HCT116 (cell line): ENCODE data around the gene PLSCR1. TPM values are rescaled to one million over a fixed set of nuclear protein-coding genes. Genes with fewer than 3 reads are reported as not detected.

ENCODE experiments used
- ATAC-seq: fragments of 200-7000 bp; cut with Tn5 transposase; 2 replicates; pipeline ENCODE4 v1.9.1; 2020; ENCODE audit warnings: mild to moderate bottlenecking, moderate library complexity
- BruUV-seq: library from RNA; stranded (reverse); fragments of 400-500 nt; replicated peaks from 2 replicates; lab custom pipeline; 2021; lab: Mats Ljungman, UMichigan
- CTCF ChIA-PET: fragments of 300-600 bp; sonication (Branson Sonifier 250); formaldehyde crosslinking; loops from one replicate; lab custom pipeline; 2021; ENCODE audit warnings: antibody characterized with exemption; lab: Charles Lee
- POLR2A ChIA-PET: fragments of 300-600, 350-600 bp; sonication (Branson Sonifier 250); formaldehyde crosslinking; loops from one replicate; lab custom pipeline; 2021; ENCODE audit warnings: antibody characterized with exemption; lab: Charles Lee
- RAD21 ChIA-PET, 2 experiments: fragments of 300-600 bp; sonication (Branson Sonifier 250); formaldehyde crosslinking; loops; one replicate each; lab custom pipeline; 2023; ENCODE audit warnings: low total read pairs in 2 of 2; ENCODE audit not compliant: uncharacterized antibody in 2 of 2, unreplicated experiment in 2 of 2, low non-redundant PET in 1 of 2; lab: Charles Lee
- DNase-seq: peaks from one replicate; pipeline ENCODE4 v3.0.0-alpha.2; 2010; ENCODE audit warnings: low read depth, low spot score
- H2AFZ ChIP-seq: fragments of 200-600 bp; shearing (Covaris generic), sonication (generic); 2 replicates; pipeline ENCODE4 v1.6.1; 2017; ENCODE audit warnings: low read depth, mixed run types, mixed read lengths, antibody characterized with exemption, low read length; ENCODE audit not compliant: poor library complexity, severe bottlenecking
- H3K27ac ChIP-seq: 2 replicates; pipeline ENCODE4 v1.5.1; 2012; ENCODE audit warnings: low read depth, low read length
- H3K27me3 ChIP-seq: fragments of 200-600 bp; sonication (generic); 2 replicates; pipeline ENCODE4 v1.6.1; 2016; ENCODE audit warnings: mixed run types, low read length, mixed read lengths; ENCODE audit not compliant: insufficient read depth
- H3K36me3 ChIP-seq, 2 experiments: fragments of 200-500 bp in 1 of 2; fragments of 200-600 bp in 1 of 2; sonication (Bioruptor generic) in 1 of 2; sonication (generic) in 1 of 2; 2 replicates each; pipeline versions ENCODE4 v1.5.1 to v1.6.1; 2014 to 2016; ENCODE audit warnings: low read length in 2 of 2, inconsistent platforms in 1 of 2, mixed read lengths in 1 of 2, mixed run types in 1 of 2; ENCODE audit not compliant: insufficient read depth in 2 of 2, control insufficient read depth in 1 of 2
- H3K4me1 ChIP-seq, 2 experiments: fragments of 200-600 bp in 1 of 2; sonication (generic) in 1 of 2; 2 replicates each; pipeline versions ENCODE4 v1.5.1 to v1.6.1; 2012 to 2017; ENCODE audit warnings: low read length in 2 of 2, inconsistent platforms in 1 of 2, mild to moderate bottlenecking in 1 of 2, mixed read lengths in 1 of 2, mixed run types in 1 of 2, moderate library complexity in 1 of 2; ENCODE audit not compliant: insufficient read depth in 2 of 2, control insufficient read depth in 1 of 2
- H3K4me2 ChIP-seq: fragments of 200-600 bp; sonication (generic); 2 replicates; pipeline ENCODE4 v1.6.1; 2017; ENCODE audit warnings: mixed run types, low read length, mixed read lengths
- H3K4me3 ChIP-seq, 2 experiments: fragments of 200-600 bp in 1 of 2; sonication (generic) in 1 of 2; replicated peaks in 1 of 2; 2 replicates each; pipeline ENCODE4 v1.5.1; 2011 to 2016; ENCODE audit warnings: low read length in 2 of 2, control low read depth in 1 of 2, low read depth in 1 of 2, mild to moderate bottlenecking in 1 of 2, mixed read lengths in 1 of 2, mixed run types in 1 of 2
- H3K79me2 ChIP-seq: fragments of 200-600 bp; sonication (generic); 2 replicates; pipeline ENCODE4 v1.6.1; 2017; ENCODE audit warnings: mild to moderate bottlenecking, mixed run types, low read length, moderate library complexity, mixed read lengths; ENCODE audit not compliant: insufficient read depth
- H3K9ac ChIP-seq: fragments of 200-600 bp; sonication (generic); 2 replicates; pipeline ENCODE4 v1.6.1; 2016; ENCODE audit warnings: low read length, mixed read lengths
- H3K9me2 ChIP-seq: fragments of 200-600 bp; sonication (generic), shearing (Covaris generic); 2 replicates; pipeline ENCODE4 v1.6.1; 2017; ENCODE audit warnings: mixed run types, mild to moderate bottlenecking, moderate library complexity; ENCODE audit not compliant: insufficient read depth
- H3K9me3 ChIP-seq, 2 experiments: fragments of 200-500 bp in 1 of 2; fragments of 200-600 bp in 1 of 2; sonication (Bioruptor generic) in 1 of 2; sonication (generic) in 1 of 2; 2 replicates each; pipeline ENCODE4 v1.6.1; 2014 to 2017; ENCODE audit warnings: low read length in 2 of 2, mixed read lengths in 2 of 2, inconsistent platforms in 1 of 2, low read depth in 1 of 2, mild to moderate bottlenecking in 1 of 2, mixed run types in 1 of 2, moderate library complexity in 1 of 2; ENCODE audit not compliant: control insufficient read depth in 1 of 2, insufficient read depth in 1 of 2
- H4K20me1 ChIP-seq: fragments of 200-600 bp; sonication (generic), shearing (Covaris generic); 2 replicates; pipeline ENCODE4 v1.6.1; 2017; ENCODE audit warnings: mixed run types, mild to moderate bottlenecking, moderate library complexity; ENCODE audit not compliant: insufficient read depth
- CEBPB ChIP-seq: IDR thresholded peaks from 2 replicates; pipeline ENCODE4 v1.6.1; 2012; ENCODE audit warnings: low read depth
- EZH2 ChIP-seq: fragments of 200-600 bp; sonication (generic); IDR thresholded peaks from 2 replicates; pipeline ENCODE4 v1.6.1; 2017; ENCODE audit warnings: antibody characterized with exemption, mixed run types
- JUND ChIP-seq: IDR thresholded peaks from 2 replicates; pipeline ENCODE4 v1.6.1; 2012
- MAX ChIP-seq: IDR thresholded peaks from 2 replicates; pipeline ENCODE4 v1.6.1; 2012
- POLR2A ChIP-seq: IDR thresholded peaks from 2 replicates; pipeline ENCODE4 v1.7.0; 2011; ENCODE audit warnings: borderline replicate concordance; ENCODE audit not compliant: insufficient read depth, insufficient read length; ENCODE audit errors: extremely low read depth
- SIN3A ChIP-seq: IDR thresholded peaks from 2 replicates; pipeline ENCODE4 v1.6.1; 2012; ENCODE audit warnings: low read depth
- SP1 ChIP-seq: IDR thresholded peaks from 2 replicates; pipeline ENCODE4 v1.6.1; 2012; ENCODE audit warnings: low read depth
- TCF7L2 ChIP-seq: IDR thresholded peaks from 2 replicates; pipeline ENCODE4 v1.7.0; 2011; ENCODE audit warnings: borderline replicate concordance, inconsistent platforms; ENCODE audit not compliant: insufficient read depth, insufficient read length; ENCODE audit errors: extremely low read depth
- ZBTB33 ChIP-seq: IDR thresholded peaks from 2 replicates; pipeline ENCODE4 v1.6.1; 2011; ENCODE audit warnings: mild to moderate bottlenecking, low read length, moderate library complexity; ENCODE audit not compliant: insufficient replicate concordance; ENCODE audit errors: extremely low read depth
- ZFX ChIP-seq: fragments of 450-650 bp; IDR thresholded peaks from 2 replicates; pipeline ENCODE4 v1.6.1; 2017
- intact Hi-C: fragments of 100-400 bp; cut with micrococcal nuclease; formaldehyde crosslinking; loops from 2 replicates; pipeline ENCODE4 v1.10.0; 2022
- total RNA-seq: library from RNA; stranded (reverse); gene quantifications from one replicate; pipeline ENCODE4 v1.2.1, GENCODE V29; 2021; ENCODE audit not compliant: unreplicated experiment

The PLSCR1 gene
- total RNA-seq, 1 experiment from 2014 or later: 44.2 TPM

- TF ChIP-seq MAX (no peak), JUND (no peak), EZH2 (no peak), ZBTB33 (no peak), POLR2A (no peak), TCF7L2 (no peak)
- Histone ChIP-seq H3K9me2 (no peaks in the 10 kb centered on the region), H3K9ac (no peak overlapping the region), H3K27ac (no peak overlapping the region), H3K4me2 (no peak overlapping the region), H3K27me3 (no peaks in the 10 kb centered on the region), H4K20me1 (no peaks in the 10 kb centered on the region), H3K4me1 (no peaks in the 10 kb centered on the region), H3K4me3 (no peak overlapping the region), H3K9me3 (no peaks in the 10 kb centered on the region), H3K36me3 (no peaks in the 10 kb centered on the region), H2AFZ (no peak overlapping the region), H3K79me2 (no peaks in the 10 kb centered on the region)
- ChIA-PET RAD21 (no interaction called here), CTCF (no interaction called here), POLR2A (no interaction called here)
- BruUV-seq: no TSS peak
- ATAC-seq (no peak), DNase-seq (no peak)
- intact Hi-C loops: no loop called here
These were observed 73.4 kb downstream of the PLSCR1 start for GRCh38 chr3:146471012-146471411.

- no peaks in the 10 kb centered on the region for H3K9me2 ChIP-seq
- no peaks in the 10 kb centered on the region for H3K36me3 ChIP-seq
- H3K4me1 ChIP-seq: no peaks in the 10 kb centered on the region
- intact Hi-C loops: no loop called here
- no peaks in the 10 kb centered on the region for H3K9me3 ChIP-seq
- no peaks in the 10 kb centered on the region for H3K27me3 ChIP-seq
- H3K4me3 ChIP-seq: no peak overlapping the region
- no peak for DNase-seq
- H3K4me2 ChIP-seq: no peak overlapping the region
- RAD21 ChIA-PET: no interaction called here
- CTCF ChIA-PET: no interaction called here
- POLR2A ChIA-PET: no interaction called here
- H2AFZ ChIP-seq: peak overlapping the region; percentile 33
- no peak overlapping the region for H3K9ac ChIP-seq
- ATAC-seq: no peak
- no peaks in the 10 kb centered on the region for H3K79me2 ChIP-seq
- BruUV-seq: no TSS peak
- no peak overlapping the region for H3K27ac ChIP-seq
- H4K20me1 ChIP-seq: no peaks in the 10 kb centered on the region
- TF ChIP-seq SIN3A (no peak), ZBTB33 (no peak), CEBPB (no peak), SP1 (no peak), ZFX (no peak), JUND (no peak)
These were observed 73.9 kb downstream of the PLSCR1 start for GRCh38 chr3:146470425-146470990.
